ENCODE data around the gene CDH4.

- no peak for TF ChIP-seq CTCF (IDR thresholded peaks at IDR 0.05)
- TF ChIP-seq POLR2A (IDR thresholded peaks at IDR 0.05), result no peak
Observed at GRCh38 chr20:61841966-61842365, 589.9 kb downstream of the CDH4 start.
